Kidney (tissue), 14 donors: Measurements from ENCODE around the gene DCLK1. TPM values are rescaled to one million over a fixed set of nuclear protein-coding genes. Genes with fewer than 3 reads are reported as not detected.

Experiments used
- DNase-seq, 5 donors: peaks; one replicate each; pipeline ENCODE4 v3.0.0-alpha.2; 2013 to 2020
- FAIRE-seq: peaks from 2 replicates; lab custom pipeline; 2012; peaks lifted over from hg19 to GRCh38; lab: Jason Lieb, UNC
- H3K27ac ChIP-seq, 2 donors: one replicate each; pipeline ENCODE4 v1.7.0; 2013; ENCODE audit warnings: low read depth in 2 of 2, low read length in 2 of 2, inconsistent platforms in 1 of 2
- H3K27me3 ChIP-seq: one replicate; pipeline ENCODE4 v1.7.1; 2013; ENCODE audit warnings: low read length, inconsistent platforms; ENCODE audit not compliant: control insufficient read depth, insufficient read depth
- H3K36me3 ChIP-seq, 3 donors: one replicate each; pipeline versions ENCODE4 v1.7.0 to v1.7.1; 2013; ENCODE audit warnings: low read length in 3 of 3, control low read depth in 1 of 3, inconsistent platforms in 1 of 3; ENCODE audit not compliant: insufficient read depth in 3 of 3, control insufficient read depth in 2 of 3
- H3K4me1 ChIP-seq, 3 donors: one replicate each; pipeline versions ENCODE4 v1.7.0 to v1.7.1; 2013; ENCODE audit warnings: low read length in 3 of 3, inconsistent platforms in 1 of 3, low read depth in 1 of 3; ENCODE audit not compliant: control insufficient read depth in 2 of 3, insufficient read depth in 2 of 3
- H3K4me3 ChIP-seq, 3 donors: one replicate each; pipeline versions ENCODE4 v1.7.0 to v1.8.1; 2013; ENCODE audit warnings: low read length in 3 of 3, control low read depth in 1 of 3, inconsistent platforms in 1 of 3
- H3K9ac ChIP-seq, 3 donors: one replicate each; pipeline versions ENCODE4 v1.7.0 to v1.7.1; 2013; ENCODE audit warnings: low read length in 3 of 3, control low read depth in 1 of 3, inconsistent platforms in 1 of 3
- H3K9me3 ChIP-seq, 3 donors: one replicate each; pipeline versions ENCODE4 v1.7.0 to v1.7.1; 2013; ENCODE audit warnings: low read length in 3 of 3, control low read depth in 1 of 3, inconsistent platforms in 1 of 3; ENCODE audit not compliant: control insufficient read depth in 2 of 3, insufficient read depth in 1 of 3
- intact Hi-C: fragments of 100-400 bp; cut with DNase I; formaldehyde crosslinking; loops from one replicate; pipeline ENCODE4 v1.11.1; 2022
- polyA plus RNA-seq: library from polyadenylated mRNA; stranded (reverse); fragments of 350-450 nt; fragmentation: Illumina TruSeq; extraction: RNeasy Lipid Tissue Mini Kit (QIAGEN cat#74804); gene quantifications from one replicate; pipeline ENCODE4 v1.2.3, GENCODE V29; 2014; ENCODE audit warnings: low read depth, low replicate concordance; ENCODE audit not compliant: insufficient read depth
- total RNA-seq: library from RNA; stranded (reverse); fragmentation: NEBNext Ultra II Directional; extraction: Animal tissue kit (Norgen Biotek cat#: 25700); gene quantifications from one replicate; pipeline ENCODE4 v1.2.1, GENCODE V29; 2021
- TF ChIP-seq, protein P1 (sequence below): IDR thresholded peaks from 3 replicates; pipeline ENCODE4 v1.5.1; 2012; ENCODE audit warnings: mild to moderate bottlenecking, moderate library complexity, borderline replicate concordance; ENCODE audit not compliant: insufficient read depth; ENCODE audit errors: extremely low read depth
- donor health status: control.
- donor health status: control.
- donor health status: control.
- donor health status: control.
- donor health status: control.
- donor health status: DM: yes; HTN: yes; CAD: no.
- donor health status: Normal renal cell carcinoma (clear cell type).

DCLK1 gene
- total and polyA plus RNA-seq, 2 donors from 2014 or later = 0.73 to 8.3 TPM

DNA sequence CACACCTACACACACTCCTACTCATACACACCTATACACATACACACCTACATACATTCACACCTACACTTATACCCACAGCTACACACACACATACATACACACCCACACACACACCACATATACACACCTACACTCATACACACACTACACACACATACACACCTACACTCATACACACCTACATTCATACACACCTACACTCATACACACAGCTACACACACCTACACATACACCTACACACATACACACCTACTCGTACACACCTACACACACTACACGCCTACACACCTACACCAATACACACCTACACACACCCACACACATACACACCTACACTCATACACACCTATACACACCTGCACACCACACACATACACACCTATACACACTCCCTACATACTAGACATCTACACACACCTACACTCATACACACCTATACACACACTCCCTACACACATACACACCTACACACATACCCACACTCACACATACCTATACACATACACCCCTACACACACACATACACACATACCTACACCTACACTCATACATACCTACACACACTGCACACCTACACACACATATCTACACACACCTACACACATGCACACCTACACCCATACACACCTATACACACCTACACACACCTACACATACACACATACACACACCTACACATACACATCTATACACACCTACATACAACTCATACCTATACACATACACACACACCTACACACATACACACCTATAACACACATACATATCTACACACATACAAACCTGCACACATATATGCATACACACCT is 369.5 kb downstream of the DCLK1 start:
- TF ChIP-seq, protein P1, sequence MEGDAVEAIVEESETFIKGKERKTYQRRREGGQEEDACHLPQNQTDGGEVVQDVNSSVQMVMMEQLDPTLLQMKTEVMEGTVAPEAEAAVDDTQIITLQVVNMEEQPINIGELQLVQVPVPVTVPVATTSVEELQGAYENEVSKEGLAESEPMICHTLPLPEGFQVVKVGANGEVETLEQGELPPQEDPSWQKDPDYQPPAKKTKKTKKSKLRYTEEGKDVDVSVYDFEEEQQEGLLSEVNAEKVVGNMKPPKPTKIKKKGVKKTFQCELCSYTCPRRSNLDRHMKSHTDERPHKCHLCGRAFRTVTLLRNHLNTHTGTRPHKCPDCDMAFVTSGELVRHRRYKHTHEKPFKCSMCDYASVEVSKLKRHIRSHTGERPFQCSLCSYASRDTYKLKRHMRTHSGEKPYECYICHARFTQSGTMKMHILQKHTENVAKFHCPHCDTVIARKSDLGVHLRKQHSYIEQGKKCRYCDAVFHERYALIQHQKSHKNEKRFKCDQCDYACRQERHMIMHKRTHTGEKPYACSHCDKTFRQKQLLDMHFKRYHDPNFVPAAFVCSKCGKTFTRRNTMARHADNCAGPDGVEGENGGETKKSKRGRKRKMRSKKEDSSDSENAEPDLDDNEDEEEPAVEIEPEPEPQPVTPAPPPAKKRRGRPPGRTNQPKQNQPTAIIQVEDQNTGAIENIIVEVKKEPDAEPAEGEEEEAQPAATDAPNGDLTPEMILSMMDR = no peak
- H3K9ac ChIP-seq = no peak overlapping the region
- H3K9me3 ChIP-seq = peaks cover 0 to 4% (median 0%) of the 10 kb centered on the region in 3 donors
- no peaks in the 10 kb centered on the region for H3K4me1 ChIP-seq
- no peaks in the 10 kb centered on the region for H3K27me3 ChIP-seq
- FAIRE-seq (no peak), DNase-seq (no peak)
- H3K4me3 ChIP-seq = peak overlapping the region in 1 of 3 donors; percentile 22
- H3K36me3 ChIP-seq = peaks cover 0 to 2% (median 0%) of the 10 kb centered on the region in 3 donors
- H3K27ac ChIP-seq = no peak overlapping the region
- intact Hi-C loops = no loop called here

DNA sequence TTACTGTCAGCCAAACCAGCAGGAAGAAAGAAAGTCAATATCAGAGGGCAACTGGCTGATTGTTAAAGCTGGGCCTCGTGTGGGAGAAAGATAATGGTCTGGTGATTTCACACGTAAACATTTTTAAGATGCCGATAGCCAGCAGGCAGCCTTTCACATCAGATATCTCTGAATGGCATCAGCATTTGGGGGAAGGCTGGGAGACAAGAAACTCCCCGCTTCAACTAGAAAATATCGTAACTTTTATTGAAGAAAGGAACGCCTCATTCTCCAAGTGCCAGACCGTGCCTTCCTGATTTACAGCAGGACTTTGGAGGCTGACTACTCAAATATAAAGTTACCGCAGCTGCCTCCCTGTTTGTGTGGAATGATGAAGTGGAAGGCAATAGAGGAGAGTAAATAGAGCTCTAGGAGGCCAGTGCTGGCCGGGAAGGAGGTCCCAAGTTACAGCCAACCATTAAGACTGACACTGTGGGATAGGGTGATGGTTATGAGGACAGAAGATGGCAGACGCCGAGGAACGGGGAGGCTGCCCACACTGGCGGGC is 370.4 kb downstream of the DCLK1 start:
- H3K4me1 ChIP-seq = no peaks in the 10 kb centered on the region
- intact Hi-C loops = no loop called here
- no peak overlapping the region for H3K4me3 ChIP-seq
- no peak overlapping the region for H3K27ac ChIP-seq
- no peaks in the 10 kb centered on the region for H3K27me3 ChIP-seq
- peaks cover 0 to 2% (median 0%) of the 10 kb centered on the region in 3 donors for H3K36me3 ChIP-seq
- TF ChIP-seq, protein P1 = no peak
- FAIRE-seq (no peak), DNase-seq (peak in 4 of 5 donors; percentile 61 to 90 (median 83))
- H3K9ac ChIP-seq = no peak overlapping the region
- peaks cover 0 to 4% (median 0%) of the 10 kb centered on the region in 3 donors for H3K9me3 ChIP-seq

GRCh38 chr13:35747594-35747993 is 383.6 kb downstream of the DCLK1 start:
- Histone ChIP-seq H3K36me3 (no peaks in the 10 kb centered on the region), H3K4me1 (no peaks in the 10 kb centered on the region), H3K4me3 (no peak overlapping the region), H3K9ac (no peak overlapping the region), H3K9me3 (no peaks in the 10 kb centered on the region), H3K27ac (no peak overlapping the region), H3K27me3 (no peaks in the 10 kb centered on the region)
- intact Hi-C loops = no loop called here
- TF ChIP-seq, protein P1 = no peak
- FAIRE-seq = no peak
- no peak for DNase-seq
